CD4-positive, alpha-beta T cell (primary cell): Measurements from ENCODE around the gene STK32B. TPM values are rescaled to one million over a fixed set of nuclear protein-coding genes. Genes with fewer than 3 reads are reported as not detected.

Experiments
- ATAC-seq: fragments of 200-7000 bp; cut with Tn5 transposase; one replicate; pipeline ENCODE4 v1.10.0; 2022; ENCODE audit warnings: mild to moderate bottlenecking; ENCODE audit not compliant: poor library complexity
- CTCF ChIA-PET: fragments of 350-600 bp; sonication (Branson Sonifier 250); formaldehyde crosslinking; loops from one replicate; lab custom pipeline; 2021; ENCODE audit warnings: antibody characterized with exemption, inconsistent platforms; lab: Charles Lee
- POLR2A ChIA-PET: fragments of 350-600 bp; sonication (Branson Sonifier 250); formaldehyde crosslinking; loops from one replicate; lab custom pipeline; 2021; ENCODE audit warnings: antibody characterized with exemption, inconsistent platforms; lab: Charles Lee
- DNase-seq, 14 experiments: peaks; one replicate each; pipeline ENCODE4 v3.0.0-alpha.2; 2013 to 2020; ENCODE audit warnings: mixed read lengths in 2 of 14
- H3K27ac ChIP-seq, 2 donors: one replicate each; pipeline versions ENCODE4 v1.5.1 to v1.7.0; 2013; ENCODE audit warnings: low read length in 2 of 2, low read depth in 1 of 2, mild to moderate bottlenecking in 1 of 2
- H3K27me3 ChIP-seq, 2 experiments: 1 replicate in 1 of 2; 2 replicates in 1 of 2; pipeline versions ENCODE4 v1.6.1 to v1.7.0; 2013; ENCODE audit warnings: low read length in 2 of 2, control low read depth in 1 of 2, mild to moderate bottlenecking in 1 of 2, moderate library complexity in 1 of 2; ENCODE audit not compliant: insufficient read depth in 2 of 2, control insufficient read depth in 1 of 2
- H3K36me3 ChIP-seq: one replicate; pipeline ENCODE4 v1.6.1; 2013; ENCODE audit warnings: low read length, control low read depth; ENCODE audit not compliant: insufficient read depth
- H3K4me1 ChIP-seq: one replicate; pipeline ENCODE4 v1.6.1; 2013; ENCODE audit warnings: low read length, control low read depth; ENCODE audit not compliant: insufficient read depth
- H3K4me3 ChIP-seq: one replicate; pipeline ENCODE4 v1.5.1; 2013; ENCODE audit warnings: mild to moderate bottlenecking, low read length, moderate library complexity
- H3K9me3 ChIP-seq, 2 experiments: 1 replicate in 1 of 2; 2 replicates in 1 of 2; pipeline versions ENCODE4 v1.6.1 to v1.7.0; 2013; ENCODE audit warnings: low read length in 2 of 2, mild to moderate bottlenecking in 2 of 2, control low read depth in 1 of 2, moderate library complexity in 1 of 2; ENCODE audit not compliant: control insufficient read depth in 1 of 2, insufficient read depth in 1 of 2
- H3K27ac Mint-ChIP-seq: one replicate; pipeline ENCODE4 v1.8.0; 2020; ENCODE audit warnings: mixed read lengths
- H3K27me3 Mint-ChIP-seq: one replicate; pipeline ENCODE4 v1.8.0; 2021; ENCODE audit warnings: mixed read lengths
- H3K36me3 Mint-ChIP-seq: one replicate; pipeline ENCODE4 v1.8.0; 2021; ENCODE audit warnings: low read depth, mixed read lengths
- H3K4me1 Mint-ChIP-seq: one replicate; pipeline ENCODE4 v1.8.0; 2021; ENCODE audit warnings: low read depth, mixed read lengths
- H3K4me3 Mint-ChIP-seq: one replicate; pipeline ENCODE4 v1.8.0; 2020; ENCODE audit warnings: mild to moderate bottlenecking, mixed read lengths
- H3K9me3 Mint-ChIP-seq: one replicate; pipeline ENCODE4 v1.8.0; 2020; ENCODE audit warnings: mixed read lengths
- intact Hi-C, 2 experiments: fragments of 100-400 bp; cut with DNase I in 1 of 2; cut with micrococcal nuclease in 1 of 2; formaldehyde crosslinking; loops; one replicate each; pipeline versions ENCODE4 v1.15.1 to v1.9.0; 2023 to 2025; cut with DNase I, micrococcal nuclease
- total RNA-seq, 174 experiments: library from RNA in 2 of 174; stranded (reverse) in 2 of 174; gene quantifications; one replicate each; pipeline ENCODE4 v1.2.3 and lab custom pipeline; 2021 to 2026
- TF ChIP-seq, protein P1 (sequence below): fragments of 200-600 bp; IDR thresholded peaks from one replicate; pipeline ENCODE4 v1.8.0; 2022; ENCODE audit warnings: antibody characterized with exemption, mild to moderate bottlenecking

The STK32B gene
- total RNA-seq, 2 experiments from 2014 or later = not detected

DNA sequence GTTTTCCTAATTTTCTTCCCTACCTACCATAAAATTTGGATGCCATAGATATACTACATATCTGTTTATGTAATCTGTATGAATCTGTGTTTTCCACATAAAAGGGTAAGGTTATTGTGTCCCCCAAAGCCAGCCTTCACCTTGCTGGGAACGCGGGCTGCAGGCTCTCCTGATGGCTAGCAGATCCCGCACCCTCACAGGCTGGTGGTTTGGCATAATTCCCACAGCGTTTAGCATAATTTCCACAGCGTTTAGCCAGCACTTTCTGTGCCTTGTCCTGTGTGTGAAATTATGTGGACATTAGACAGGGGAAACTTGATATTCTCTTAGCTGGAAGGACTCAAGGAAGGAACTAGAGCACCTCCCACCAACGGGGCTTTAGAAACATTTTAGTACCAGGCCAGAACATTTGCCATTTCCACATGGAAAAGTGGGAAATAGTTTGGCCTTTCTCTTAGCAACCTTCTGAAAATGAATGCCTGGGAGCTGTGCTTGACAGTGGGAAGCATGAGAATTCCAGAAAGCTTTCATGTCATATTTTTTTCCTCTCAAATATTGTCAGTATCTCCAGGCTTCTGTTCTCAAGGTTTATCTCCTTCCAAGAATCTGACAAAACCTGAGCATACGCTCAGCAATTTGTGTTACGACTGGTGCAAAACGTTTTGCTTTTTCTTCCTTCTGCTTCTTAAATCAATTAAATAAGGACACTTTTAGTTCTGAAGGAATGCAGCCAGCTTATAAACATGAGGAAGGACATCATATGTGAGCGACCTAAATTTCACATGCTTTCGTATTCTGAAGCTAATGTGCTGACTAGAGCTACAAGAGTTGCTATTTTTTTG, 67.9 kb downstream of the STK32B start:
- ChIA-PET CTCF (no interaction called here), POLR2A (no interaction called here)
- Mint-ChIP-seq H3K4me1 (no peaks in the 10 kb centered on the region), H3K4me3 (no peak overlapping the region), H3K36me3 (no peaks in the 10 kb centered on the region), H3K27me3 (no peaks in the 10 kb centered on the region), H3K9me3 (no peaks in the 10 kb centered on the region), H3K27ac (no peak overlapping the region)
- Histone ChIP-seq H3K36me3 (no peaks in the 10 kb centered on the region), H3K27me3 (no peaks in the 10 kb centered on the region), H3K27ac (no peak overlapping the region), H3K9me3 (peaks cover 0 to 7% of the 10 kb centered on the region in 2 experiments), H3K4me1 (no peaks in the 10 kb centered on the region), H3K4me3 (no peak overlapping the region)
- TF ChIP-seq, protein P1, sequence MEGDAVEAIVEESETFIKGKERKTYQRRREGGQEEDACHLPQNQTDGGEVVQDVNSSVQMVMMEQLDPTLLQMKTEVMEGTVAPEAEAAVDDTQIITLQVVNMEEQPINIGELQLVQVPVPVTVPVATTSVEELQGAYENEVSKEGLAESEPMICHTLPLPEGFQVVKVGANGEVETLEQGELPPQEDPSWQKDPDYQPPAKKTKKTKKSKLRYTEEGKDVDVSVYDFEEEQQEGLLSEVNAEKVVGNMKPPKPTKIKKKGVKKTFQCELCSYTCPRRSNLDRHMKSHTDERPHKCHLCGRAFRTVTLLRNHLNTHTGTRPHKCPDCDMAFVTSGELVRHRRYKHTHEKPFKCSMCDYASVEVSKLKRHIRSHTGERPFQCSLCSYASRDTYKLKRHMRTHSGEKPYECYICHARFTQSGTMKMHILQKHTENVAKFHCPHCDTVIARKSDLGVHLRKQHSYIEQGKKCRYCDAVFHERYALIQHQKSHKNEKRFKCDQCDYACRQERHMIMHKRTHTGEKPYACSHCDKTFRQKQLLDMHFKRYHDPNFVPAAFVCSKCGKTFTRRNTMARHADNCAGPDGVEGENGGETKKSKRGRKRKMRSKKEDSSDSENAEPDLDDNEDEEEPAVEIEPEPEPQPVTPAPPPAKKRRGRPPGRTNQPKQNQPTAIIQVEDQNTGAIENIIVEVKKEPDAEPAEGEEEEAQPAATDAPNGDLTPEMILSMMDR = no peak
- intact Hi-C loops = no loop called here
- DNase-seq (no peak), ATAC-seq (no peak)

DNA sequence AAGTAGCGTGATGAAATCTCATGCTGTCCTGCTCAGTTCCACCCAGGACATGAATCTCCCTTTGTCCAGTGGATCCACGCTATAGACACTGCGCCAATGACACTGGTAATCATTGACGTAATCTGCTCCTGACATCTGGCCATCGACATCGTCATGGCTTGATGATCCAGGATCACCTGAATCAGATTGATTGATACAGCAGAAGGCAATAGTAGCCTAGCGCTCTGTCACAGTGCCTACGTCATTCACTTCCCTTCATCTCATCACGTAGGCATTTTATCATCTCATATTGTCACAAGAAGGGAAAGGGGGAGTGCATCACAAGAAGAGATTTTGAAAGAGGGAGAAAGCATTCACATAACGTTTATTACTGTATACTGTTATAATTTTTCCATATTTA, 68.8 kb downstream of the STK32B start:
- Mint-ChIP-seq H3K9me3 (no peaks in the 10 kb centered on the region), H3K36me3 (no peaks in the 10 kb centered on the region), H3K4me3 (no peak overlapping the region), H3K4me1 (no peaks in the 10 kb centered on the region), H3K27me3 (no peaks in the 10 kb centered on the region), H3K27ac (no peak overlapping the region)
- DNase-seq = no peak
- no peak for ATAC-seq
- Histone ChIP-seq H3K4me1 (no peaks in the 10 kb centered on the region), H3K27me3 (peaks cover 0 to 2% of the 10 kb centered on the region in 2 experiments), H3K4me3 (no peak overlapping the region), H3K27ac (no peak overlapping the region), H3K9me3 (peaks cover 0 to 7% of the 10 kb centered on the region in 2 experiments), H3K36me3 (no peaks in the 10 kb centered on the region)
- TF ChIP-seq, protein P1 = no peak
- POLR2A ChIA-PET = no interaction called here
- CTCF ChIA-PET = no interaction called here
- intact Hi-C loops = no loop called here

DNA sequence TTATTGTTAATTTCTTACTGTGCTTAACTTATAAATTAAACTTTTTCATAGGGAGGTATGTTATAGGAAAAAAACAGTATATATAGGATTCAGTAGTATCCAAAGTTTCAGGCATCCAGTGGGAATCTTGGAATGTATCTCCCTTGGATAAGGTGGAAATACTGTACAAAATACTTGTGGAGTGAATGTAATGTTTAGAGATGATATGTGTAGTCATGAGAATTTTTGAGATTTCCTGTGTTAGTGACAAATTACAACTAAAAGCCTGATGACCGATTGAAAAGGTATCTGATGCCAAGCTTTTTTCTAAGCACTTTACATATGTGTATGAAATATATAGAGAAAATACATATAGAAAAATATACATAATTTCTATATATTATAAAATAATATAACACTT, 69.2 kb downstream of the STK32B start:
- H3K36me3 ChIP-seq = no peaks in the 10 kb centered on the region
- DNase-seq = no peak
- H3K27ac Mint-ChIP-seq = no peak overlapping the region
- CTCF ChIA-PET = no interaction called here
- H3K4me1 ChIP-seq = no peaks in the 10 kb centered on the region
- no peaks in the 10 kb centered on the region for H3K36me3 Mint-ChIP-seq
- peaks cover 0 to 10% of the 10 kb centered on the region in 2 experiments for H3K9me3 ChIP-seq
- no peak overlapping the region for H3K27ac ChIP-seq
- no peak overlapping the region for H3K4me3 ChIP-seq
- no peak for ATAC-seq
- POLR2A ChIA-PET = no interaction called here
- H3K27me3 Mint-ChIP-seq = no peaks in the 10 kb centered on the region
- no peak overlapping the region for H3K4me3 Mint-ChIP-seq
- intact Hi-C loops = no loop called here
- peaks cover 0 to 2% of the 10 kb centered on the region in 2 experiments for H3K27me3 ChIP-seq
- TF ChIP-seq, protein P1 = no peak
- H3K4me1 Mint-ChIP-seq = no peaks in the 10 kb centered on the region
- H3K9me3 Mint-ChIP-seq = no peaks in the 10 kb centered on the region
